GM19467 (cell line): ENCODE results near the gene WDR33.

Experiments
- ATAC-seq: cut with Tn5 transposase; IDR thresholded peaks from one replicate; pipeline ENCODE4 v1.9.1; 2021; ENCODE audit warnings: mild to moderate bottlenecking, moderate library complexity; ENCODE audit not compliant: unreplicated experiment

WDR33 gene

GRCh38 chr2:127721978-127722355 is 89.0 kb downstream of the WDR33 start:
- ATAC-seq = no peak

- no peak for ATAC-seq
These were observed 89.5 kb downstream of the WDR33 start for GRCh38 chr2:127721311-127721977.

GRCh38 chr2:127719301-127720218 is 91.4 kb downstream of the WDR33 start:
- ATAC-seq = no peak

GRCh38 chr2:127718271-127718670 is 92.7 kb downstream of the WDR33 start:
- no peak for ATAC-seq

GRCh38 chr2:127715778-127716449 is 95.1 kb downstream of the WDR33 start:
- no peak for ATAC-seq

GRCh38 chr2:127713562-127713961 is 97.4 kb downstream of the WDR33 start:
- no peak for ATAC-seq

GRCh38 chr2:127712999-127713398 is 98.0 kb downstream of the WDR33 start:
- no peak for ATAC-seq

GRCh38 chr2:127709336-127709735 is 101.6 kb downstream of the WDR33 start:
- no peak for ATAC-seq

GRCh38 chr2:127707890-127708648 is 102.9 kb downstream of the WDR33 start:
- ATAC-seq = no peak

GRCh38 chr2:127706215-127706990 is 104.6 kb downstream of the WDR33 start:
- no peak for ATAC-seq

- no peak for ATAC-seq
These were observed 105.4 kb downstream of the WDR33 start for GRCh38 chr2:127705391-127706065.

- no peak for ATAC-seq
These were observed 106.2 kb downstream of the WDR33 start for GRCh38 chr2:127704641-127705390.

GRCh38 chr2:127703282-127703681 is 107.7 kb downstream of the WDR33 start:
- ATAC-seq = no peak

- ATAC-seq = no peak
These were observed 108.5 kb downstream of the WDR33 start for GRCh38 chr2:127702395-127703009.

GRCh38 chr2:127701651-127702394 is 109.1 kb downstream of the WDR33 start:
- ATAC-seq = peak; percentile 56

- ATAC-seq = peak; percentile 62
These were observed 109.7 kb downstream of the WDR33 start, which contains the start of gene SFT2D3 for GRCh38 chr2:127701193-127701650. Gene SFT2D3 (plus strand): TSS chr2:127701497. CDS start chr2:127701529, 32 bp downstream.

GRCh38 chr2:127700527-127701192 is 110.3 kb downstream of the WDR33 start:
- ATAC-seq = peak; percentile 55
